WTC11 (cell line): Measurements from ENCODE around the gene FAM199X. TPM values are rescaled to one million over a fixed set of nuclear protein-coding genes. Genes with fewer than 3 reads are reported as not detected.

Source experiments
- ATAC-seq: fragments of 200-7000 bp; cut with Tn5 transposase; 2 replicates; pipeline ENCODE4 v1.10.0; 2021; ENCODE audit warnings: mild to moderate bottlenecking, moderate library complexity
- CTCF ChIA-PET: fragments of 300-600 bp; sonication (Branson Sonifier 250); formaldehyde crosslinking; loops from one replicate; lab custom pipeline; 2021; ENCODE audit warnings: antibody characterized with exemption; lab: Charles Lee
- POLR2A ChIA-PET: fragments of 350-600 bp; sonication (Branson Sonifier 250); formaldehyde crosslinking; loops from one replicate; lab custom pipeline; 2021; ENCODE audit warnings: antibody characterized with exemption; lab: Charles Lee
- DNase-seq: peaks from one replicate; pipeline ENCODE4 v3.0.0; 2021; ENCODE audit warnings: low spot score
- H3K27ac Mint-ChIP-seq: 2 replicates; pipeline ENCODE4 v1.8.0; 2021; ENCODE audit warnings: mixed read lengths
- H3K27me3 Mint-ChIP-seq: 2 replicates; pipeline ENCODE4 v1.8.0; 2021; ENCODE audit warnings: low read depth, mild to moderate bottlenecking, moderate library complexity, mixed read lengths
- H3K36me3 Mint-ChIP-seq: 2 replicates; pipeline ENCODE4 v1.8.0; 2021; ENCODE audit warnings: mixed read lengths
- H3K4me1 Mint-ChIP-seq: 2 replicates; pipeline ENCODE4 v1.8.0; 2022; ENCODE audit warnings: mixed read lengths
- H3K4me3 Mint-ChIP-seq: 2 replicates; pipeline ENCODE4 v1.8.0; 2021; ENCODE audit warnings: mild to moderate bottlenecking, moderate library complexity, mixed read lengths
- H3K9me3 Mint-ChIP-seq: 2 replicates; pipeline ENCODE4 v1.8.0; 2021; ENCODE audit warnings: mixed read lengths
- ARID4B ChIP-seq: sonication (generic); formaldehyde crosslinking; IDR thresholded peaks from 2 replicates; pipeline ENCODE4 v1.8.0; 2023; ENCODE audit warnings: missing genetic modification reagents, mild to moderate bottlenecking, borderline replicate concordance
- CBFB ChIP-seq: sonication (generic); formaldehyde crosslinking; IDR thresholded peaks from 2 replicates; pipeline ENCODE4 v1.8.1; 2022; ENCODE audit warnings: mild to moderate bottlenecking, low read depth, missing genetic modification reagents
- CREM ChIP-seq: sonication (generic); formaldehyde crosslinking; IDR thresholded peaks from 2 replicates; pipeline ENCODE4 v1.8.1; 2022; ENCODE audit warnings: mild to moderate bottlenecking, missing genetic modification reagents, moderate library complexity
- E2F5 ChIP-seq: sonication (generic); formaldehyde crosslinking; IDR thresholded peaks from 2 replicates; pipeline ENCODE4 v1.8.1; 2022; ENCODE audit warnings: mild to moderate bottlenecking, moderate library complexity, missing genetic modification reagents
- IRF2 ChIP-seq: sonication (generic); formaldehyde crosslinking; IDR thresholded peaks from 2 replicates; pipeline ENCODE4 v1.8.0; 2022; ENCODE audit warnings: low read depth, missing genetic modification reagents, borderline replicate concordance
- JUN ChIP-seq: sonication (generic); formaldehyde crosslinking; IDR thresholded peaks from 2 replicates; pipeline ENCODE4 v1.8.0; 2023; ENCODE audit warnings: mild to moderate bottlenecking, missing genetic modification reagents
- MAX ChIP-seq: sonication (generic); formaldehyde crosslinking; IDR thresholded peaks from 2 replicates; pipeline ENCODE4 v1.8.0; 2022; ENCODE audit warnings: mild to moderate bottlenecking, missing genetic modification reagents
- NFE2L1 ChIP-seq: sonication (generic); formaldehyde crosslinking; IDR thresholded peaks from 2 replicates; pipeline ENCODE4 v1.8.1; 2023; ENCODE audit warnings: missing genetic modification reagents
- NR3C1 ChIP-seq: sonication (generic); formaldehyde crosslinking; conservative IDR thresholded peaks from 2 replicates; pipeline ENCODE4 v1.8.1; 2023; ENCODE audit warnings: low read depth, mild to moderate bottlenecking, missing genetic modification reagents
- OVOL2 ChIP-seq: fragments of 250-450 bp; sonication (Bioruptor Pico); IDR thresholded peaks from 2 replicates; pipeline ENCODE4 v1.9.0; 2021; ENCODE audit warnings: mild to moderate bottlenecking, borderline replicate concordance
- RELA ChIP-seq: sonication (generic); formaldehyde crosslinking; IDR thresholded peaks from 2 replicates; pipeline ENCODE4 v1.8.1; 2022; ENCODE audit warnings: missing genetic modification reagents, mild to moderate bottlenecking, borderline replicate concordance
- SMAD4 ChIP-seq: sonication (generic); formaldehyde crosslinking; IDR thresholded peaks from 2 replicates; pipeline ENCODE4 v1.8.0; 2022; ENCODE audit warnings: mild to moderate bottlenecking, missing genetic modification reagents
- SOX15 ChIP-seq: fragments of 250-450 bp; sonication (Bioruptor Pico); IDR thresholded peaks from 2 replicates; pipeline ENCODE4 v1.9.0; 2021; ENCODE audit warnings: mild to moderate bottlenecking
- TEAD4 ChIP-seq: sonication (generic); formaldehyde crosslinking; IDR thresholded peaks from 2 replicates; pipeline ENCODE4 v1.8.0; 2022; ENCODE audit warnings: mild to moderate bottlenecking, missing genetic modification reagents
- ZMAT4 ChIP-seq: fragments of 250-450 bp; sonication (Bioruptor Pico); IDR thresholded peaks from 2 replicates; pipeline ENCODE4 v1.9.0; 2021; ENCODE audit warnings: mild to moderate bottlenecking
- ZNF138 ChIP-seq: sonication (generic); formaldehyde crosslinking; conservative IDR thresholded peaks from 2 replicates; pipeline ENCODE4 v1.8.1; 2022; ENCODE audit warnings: mild to moderate bottlenecking, moderate library complexity, missing genetic modification reagents
- total RNA-seq: library from RNA; stranded (reverse); gene quantifications from 3 replicates; pipeline ENCODE4 v1.2.3, GENCODE V29; 2021
- TF ChIP-seq, protein P1 (sequence below): sonication (generic); formaldehyde crosslinking; IDR thresholded peaks from 2 replicates; pipeline ENCODE4 v1.8.0; 2023; ENCODE audit warnings: mild to moderate bottlenecking, missing genetic modification reagents
- TF ChIP-seq, protein P2 (sequence below): sonication (generic); formaldehyde crosslinking; IDR thresholded peaks from 2 replicates; pipeline ENCODE4 v1.8.1; 2023; ENCODE audit warnings: mild to moderate bottlenecking, missing genetic modification reagents, moderate library complexity
- TF ChIP-seq, protein P3 (sequence below): sonication (generic); formaldehyde crosslinking; IDR thresholded peaks from 2 replicates; pipeline ENCODE4 v1.8.0; 2023; ENCODE audit warnings: missing genetic modification reagents

FAM199X gene
- total RNA-seq, 1 experiment from 2014 or later, result 14.5 TPM

DNA sequence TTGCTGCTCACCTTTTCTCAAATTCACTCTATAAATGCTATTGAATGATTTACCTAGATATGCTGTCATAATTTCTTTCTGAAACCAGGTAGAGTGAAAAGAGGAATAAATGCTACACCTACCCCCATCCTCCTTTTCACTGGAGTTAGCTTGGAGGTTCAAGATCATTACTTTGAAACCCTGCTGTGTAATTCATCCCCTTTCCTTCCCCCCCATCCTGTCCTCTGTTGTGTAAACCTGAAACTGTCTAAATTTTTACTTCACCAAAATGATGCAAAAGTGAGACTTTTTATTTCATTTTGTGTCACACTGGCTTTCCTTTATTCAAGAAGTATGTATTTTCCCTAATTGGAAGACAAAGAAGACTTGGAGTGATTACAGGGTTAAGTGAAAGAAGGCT is 48.5 kb upstream of the FAM199X start:
- no peak for ATAC-seq
- POLR2A ChIA-PET, result interaction anchor here (0.6 kb wide), 1 partner anchor 78 kb away, joined by 3 read pairs; no protein-coding TSS in a partner anchor
- no peak for DNase-seq
- no peak overlapping the region for H3K4me3 Mint-ChIP-seq
- H3K9me3 Mint-ChIP-seq, result no peaks in the 10 kb centered on the region
- peaks cover 3% of the 10 kb centered on the region; the same call in 1 of the 2 replicates for H3K27me3 Mint-ChIP-seq
- peaks cover 13% of the 10 kb centered on the region for H3K4me1 Mint-ChIP-seq
- H3K36me3 Mint-ChIP-seq, result no peaks in the 10 kb centered on the region
- TF ChIP-seq IRF2 (CRISPR knock-in tag) (no peak), OVOL2 (CRISPR knock-in tag) (no peak), TEAD4 (CRISPR knock-in tag) (no peak), ARID4B (no peak), NFE2L1 (CRISPR knock-in tag) (no peak), E2F5 (no peak), SMAD4 (CRISPR knock-in tag) (no peak), ZMAT4 (no peak), MAX (CRISPR knock-in tag) (no peak)
- TF ChIP-seq, protein P1, sequence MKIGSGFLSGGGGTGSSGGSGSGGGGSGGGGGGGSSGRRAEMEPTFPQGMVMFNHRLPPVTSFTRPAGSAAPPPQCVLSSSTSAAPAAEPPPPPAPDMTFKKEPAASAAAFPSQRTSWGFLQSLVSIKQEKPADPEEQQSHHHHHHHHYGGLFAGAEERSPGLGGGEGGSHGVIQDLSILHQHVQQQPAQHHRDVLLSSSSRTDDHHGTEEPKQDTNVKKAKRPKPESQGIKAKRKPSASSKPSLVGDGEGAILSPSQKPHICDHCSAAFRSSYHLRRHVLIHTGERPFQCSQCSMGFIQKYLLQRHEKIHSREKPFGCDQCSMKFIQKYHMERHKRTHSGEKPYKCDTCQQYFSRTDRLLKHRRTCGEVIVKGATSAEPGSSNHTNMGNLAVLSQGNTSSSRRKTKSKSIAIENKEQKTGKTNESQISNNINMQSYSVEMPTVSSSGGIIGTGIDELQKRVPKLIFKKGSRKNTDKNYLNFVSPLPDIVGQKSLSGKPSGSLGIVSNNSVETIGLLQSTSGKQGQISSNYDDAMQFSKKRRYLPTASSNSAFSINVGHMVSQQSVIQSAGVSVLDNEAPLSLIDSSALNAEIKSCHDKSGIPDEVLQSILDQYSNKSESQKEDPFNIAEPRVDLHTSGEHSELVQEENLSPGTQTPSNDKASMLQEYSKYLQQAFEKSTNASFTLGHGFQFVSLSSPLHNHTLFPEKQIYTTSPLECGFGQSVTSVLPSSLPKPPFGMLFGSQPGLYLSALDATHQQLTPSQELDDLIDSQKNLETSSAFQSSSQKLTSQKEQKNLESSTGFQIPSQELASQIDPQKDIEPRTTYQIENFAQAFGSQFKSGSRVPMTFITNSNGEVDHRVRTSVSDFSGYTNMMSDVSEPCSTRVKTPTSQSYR, result no peak
- TF ChIP-seq, protein P2, sequence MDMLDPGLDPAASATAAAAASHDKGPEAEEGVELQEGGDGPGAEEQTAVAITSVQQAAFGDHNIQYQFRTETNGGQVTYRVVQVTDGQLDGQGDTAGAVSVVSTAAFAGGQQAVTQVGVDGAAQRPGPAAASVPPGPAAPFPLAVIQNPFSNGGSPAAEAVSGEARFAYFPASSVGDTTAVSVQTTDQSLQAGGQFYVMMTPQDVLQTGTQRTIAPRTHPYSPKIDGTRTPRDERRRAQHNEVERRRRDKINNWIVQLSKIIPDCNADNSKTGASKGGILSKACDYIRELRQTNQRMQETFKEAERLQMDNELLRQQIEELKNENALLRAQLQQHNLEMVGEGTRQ (CRISPR knock-in tag), result no peak
- CTCF ChIA-PET, result no interaction called here
- H3K27ac Mint-ChIP-seq, result no peak overlapping the region

- ATAC-seq (no peak), DNase-seq (no peak)
- ChIA-PET POLR2A (no interaction called here), CTCF (no interaction called here)
- H3K9me3 Mint-ChIP-seq, result no peaks in the 10 kb centered on the region
- H3K4me3 Mint-ChIP-seq, result no peak overlapping the region
- peaks cover 3% of the 10 kb centered on the region; the same call in 1 of the 2 replicates for H3K27me3 Mint-ChIP-seq
- H3K4me1 Mint-ChIP-seq, result peaks cover 7% of the 10 kb centered on the region
- no peaks in the 10 kb centered on the region for H3K36me3 Mint-ChIP-seq
- no peak overlapping the region for H3K27ac Mint-ChIP-seq
- TF ChIP-seq ARID4B (no peak), NR3C1 (CRISPR knock-in tag) (no peak), E2F5 (no peak), JUN (no peak), CBFB (CRISPR knock-in tag) (no peak), CREM (CRISPR knock-in tag) (no peak), RELA (CRISPR knock-in tag) (no peak), ZNF138 (no peak), SOX15 (no peak)
- TF ChIP-seq, protein P3, sequence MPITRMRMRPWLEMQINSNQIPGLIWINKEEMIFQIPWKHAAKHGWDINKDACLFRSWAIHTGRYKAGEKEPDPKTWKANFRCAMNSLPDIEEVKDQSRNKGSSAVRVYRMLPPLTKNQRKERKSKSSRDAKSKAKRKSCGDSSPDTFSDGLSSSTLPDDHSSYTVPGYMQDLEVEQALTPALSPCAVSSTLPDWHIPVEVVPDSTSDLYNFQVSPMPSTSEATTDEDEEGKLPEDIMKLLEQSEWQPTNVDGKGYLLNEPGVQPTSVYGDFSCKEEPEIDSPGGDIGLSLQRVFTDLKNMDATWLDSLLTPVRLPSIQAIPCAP (CRISPR knock-in tag), result no peak
Observed at GRCh38 chrX:104118765-104119164, 47.5 kb upstream of the FAM199X start.
